HG03442 (cell line): Measurements from ENCODE around the gene CHP1.
A peak's percentile ranks its signal among the peaks of the same experiment; 100 is the strongest.
"Not testable (repeated sequence)": the region's sequence is repeated elsewhere in the genome, so short reads cannot be mapped to it uniquely, and the experiment has no call there.

Experiments used
- ATAC-seq: cut with Tn5 transposase; IDR thresholded peaks from one replicate; pipeline ENCODE4 v1.9.1; 2021; ENCODE audit warnings: mild to moderate bottlenecking, moderate library complexity; ENCODE audit not compliant: unreplicated experiment

Gene CHP1

DNA sequence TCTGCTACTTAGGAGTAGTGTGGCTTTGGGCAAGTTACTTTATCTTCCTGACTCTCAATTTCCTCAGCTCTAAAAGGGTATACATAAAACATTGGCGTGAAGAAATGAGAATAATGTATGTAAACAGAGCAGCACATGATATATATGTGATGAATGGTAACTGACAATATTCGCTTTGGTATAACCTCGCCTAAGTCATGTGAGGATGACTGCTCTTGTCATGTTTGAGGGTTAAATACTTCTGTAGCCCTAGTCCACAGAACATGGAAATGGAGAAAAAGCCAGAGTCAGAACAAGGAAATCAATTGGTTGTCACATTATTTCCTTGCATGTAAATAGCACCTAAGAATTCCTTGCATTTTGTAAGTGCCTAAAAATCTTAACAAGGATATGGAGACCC, 25.0 kb downstream of the CHP1 start:
- no peak for ATAC-seq

DNA sequence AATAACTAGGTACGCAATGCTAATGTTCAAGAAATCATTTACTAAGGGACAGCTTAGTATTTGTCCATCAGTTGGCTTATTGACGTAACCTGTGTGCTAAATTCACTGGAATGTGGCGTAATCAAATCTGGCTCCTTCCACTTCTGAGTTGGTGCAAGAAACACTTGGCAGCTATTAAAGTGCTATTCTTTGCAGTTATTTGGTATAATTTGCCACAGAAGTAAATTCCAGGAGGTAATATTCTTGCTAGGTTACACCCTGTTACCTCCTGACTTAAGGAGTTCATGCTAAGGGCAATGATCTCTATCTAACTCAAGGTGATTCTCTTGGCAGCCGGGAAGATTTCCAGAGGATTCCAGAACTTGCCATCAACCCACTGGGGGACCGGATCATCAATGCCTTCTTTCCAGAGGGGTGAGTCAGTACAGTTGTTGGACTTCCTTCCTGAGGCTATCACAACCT, 25.5 kb downstream of the CHP1 start:
- no peak for ATAC-seq

DNA sequence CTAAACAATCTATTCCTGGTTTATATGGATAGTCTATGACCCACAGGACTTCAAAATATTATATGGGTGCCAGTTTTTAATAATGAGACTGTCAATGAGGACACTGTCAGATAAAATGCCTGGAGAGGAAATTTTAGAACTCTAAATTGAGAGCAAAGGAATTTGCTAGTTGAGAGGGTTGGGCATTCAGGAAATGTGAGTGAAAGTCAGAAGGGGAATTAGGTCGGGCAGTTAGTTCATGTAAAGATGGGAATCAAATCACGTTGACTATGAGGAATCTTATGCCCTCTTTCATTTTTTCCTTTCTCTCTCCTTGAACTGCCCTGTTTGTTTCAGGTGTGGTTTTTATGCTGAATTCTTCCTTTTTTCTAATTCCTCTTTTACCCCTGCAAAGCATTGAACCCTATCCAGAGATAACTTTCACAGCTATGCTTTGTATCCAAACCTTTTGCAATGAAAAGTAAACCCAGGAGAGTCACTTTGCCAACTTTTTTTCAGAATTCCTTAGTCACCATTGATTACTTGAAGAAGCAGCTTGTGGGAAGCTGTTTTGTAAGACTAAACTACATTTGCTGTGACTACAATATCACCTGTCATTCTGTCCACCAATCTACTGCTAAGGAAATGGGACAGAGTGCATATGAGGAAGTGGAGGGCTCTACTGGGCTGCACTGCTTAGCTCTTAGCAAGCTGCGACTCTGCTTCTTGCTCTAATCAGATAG, 27.8 kb downstream of the CHP1 start:
- ATAC-seq = no peak

DNA sequence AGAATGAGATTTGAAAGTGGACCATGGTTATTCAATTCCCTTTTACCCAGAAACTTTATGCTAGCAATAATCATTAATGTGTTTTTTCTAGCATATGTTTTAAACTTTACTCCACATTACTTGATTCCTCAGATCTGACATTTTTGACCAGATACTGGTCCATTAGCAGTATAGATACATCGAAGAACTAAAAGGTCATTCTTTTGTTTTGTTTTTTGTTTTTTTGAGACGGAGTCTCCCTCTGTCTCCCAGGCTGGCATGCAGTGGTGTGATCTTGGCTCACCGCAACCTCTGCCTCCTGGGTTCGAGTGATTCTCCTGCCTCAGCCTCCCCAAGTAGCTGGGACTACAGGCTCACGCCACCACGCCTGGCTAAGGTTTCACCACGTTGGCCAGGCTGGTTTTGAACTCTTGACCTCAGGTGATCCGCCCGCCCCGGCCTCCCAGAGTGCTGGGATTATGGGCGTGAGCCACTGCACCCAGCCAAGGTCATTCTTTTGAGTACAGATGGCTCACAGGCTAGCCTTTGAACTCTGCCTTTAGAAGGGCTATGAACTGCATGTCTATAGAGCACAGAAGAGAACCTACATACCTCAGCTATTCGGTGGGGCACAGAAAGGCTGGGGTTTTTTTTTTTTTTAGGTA, 28.6 kb downstream of the CHP1 start:
- ATAC-seq = no peak

DNA sequence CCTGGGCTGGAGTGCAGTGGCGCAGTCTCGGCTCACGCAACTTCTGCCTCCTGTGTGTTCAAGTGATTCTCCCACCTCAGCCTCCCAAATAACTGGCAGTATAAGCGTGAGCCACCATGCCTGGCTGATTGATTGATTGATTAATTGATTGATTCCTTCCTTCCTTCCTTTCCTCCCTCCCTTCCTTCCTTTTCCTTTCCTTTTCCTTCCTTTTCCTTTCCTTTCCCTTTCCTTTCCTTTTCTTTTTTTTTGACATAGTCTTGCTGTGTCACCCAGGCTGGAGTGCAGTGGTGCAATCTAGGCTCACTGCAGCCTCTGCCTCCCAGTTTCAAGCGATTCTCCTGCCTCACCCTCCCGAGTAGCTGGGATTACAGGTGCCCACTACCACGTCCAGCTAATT, 29.9 kb downstream of the CHP1 start:
- ATAC-seq = not testable (repeated sequence)

DNA sequence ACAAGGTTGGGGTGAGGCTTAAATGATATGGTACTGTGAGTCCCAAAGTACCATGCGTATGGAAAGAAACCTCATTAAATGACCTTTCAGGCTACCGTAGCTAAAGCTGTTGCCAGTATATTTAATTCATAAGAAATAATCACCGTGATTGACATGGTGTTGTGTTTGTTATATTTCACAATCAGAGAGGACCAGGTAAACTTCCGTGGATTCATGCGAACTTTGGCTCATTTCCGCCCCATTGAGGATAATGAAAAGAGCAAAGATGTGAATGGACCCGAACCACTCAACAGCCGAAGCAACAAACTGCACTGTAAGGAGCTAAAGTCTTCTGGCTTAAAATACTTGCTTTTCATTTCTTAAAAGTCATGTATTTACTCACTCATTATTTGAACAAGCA, 31.5 kb downstream of the CHP1 start:
- ATAC-seq = no peak

DNA sequence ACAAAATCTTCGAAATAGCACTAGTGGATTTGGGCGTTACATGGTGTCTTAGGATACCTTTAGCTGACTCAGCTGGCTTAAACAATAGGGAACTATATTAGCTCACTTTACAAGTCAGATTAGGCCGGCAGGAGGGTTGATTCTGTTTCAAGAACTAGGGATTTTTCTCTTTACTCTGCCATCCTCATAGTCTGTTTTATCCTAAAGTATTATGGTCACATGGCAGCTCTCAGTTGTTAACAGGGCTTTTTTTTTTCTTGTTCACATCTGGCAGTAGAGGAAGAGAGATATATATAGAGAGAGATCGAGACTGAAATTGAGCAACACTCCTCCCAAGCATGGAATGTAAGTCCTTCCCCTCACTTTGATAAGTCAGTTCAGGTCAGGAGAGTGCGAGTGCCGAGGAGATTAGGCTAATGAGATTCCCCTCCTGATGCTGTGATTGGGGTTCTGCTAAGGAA, 32.9 kb downstream of the CHP1 start:
- no peak for ATAC-seq

DNA sequence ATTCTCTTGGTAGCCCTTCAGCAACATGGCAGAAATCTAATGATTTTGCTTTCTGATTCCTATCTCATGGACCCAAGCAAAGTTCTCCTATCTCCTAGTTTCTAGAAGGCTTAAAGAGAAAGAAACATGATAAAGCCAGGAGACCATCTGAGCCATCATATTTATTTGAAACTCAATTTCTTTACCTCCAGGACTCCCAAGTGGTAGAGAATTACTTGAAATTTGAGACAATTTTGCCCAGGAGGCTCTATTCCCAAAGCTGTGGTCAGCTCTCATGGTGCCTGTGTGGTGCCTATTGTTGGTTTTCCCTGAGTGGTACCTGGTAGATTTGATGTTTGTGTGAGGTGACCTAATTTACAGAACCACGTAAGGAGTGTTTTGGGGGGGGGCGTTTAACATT, 38.8 kb downstream of the CHP1 start:
- ATAC-seq = no peak

DNA sequence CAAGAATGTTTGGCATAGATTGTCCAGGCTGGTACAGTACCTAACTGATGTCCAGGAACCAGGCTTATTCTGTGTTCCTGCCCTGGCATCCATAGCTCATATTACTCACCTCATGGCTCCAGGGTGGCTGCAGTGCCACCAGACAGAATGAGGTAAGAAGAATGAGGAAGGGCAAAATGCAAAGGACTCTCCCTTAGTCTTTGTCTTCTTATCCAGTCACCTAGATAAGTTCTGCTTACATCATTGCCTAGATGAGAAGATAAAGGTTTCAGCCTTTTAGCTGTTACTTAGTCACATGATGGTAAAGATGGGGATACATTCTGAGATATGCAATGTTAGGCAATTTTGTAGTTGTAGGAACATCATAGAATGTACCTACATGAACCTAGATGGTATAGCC, 45.8 kb downstream of the CHP1 start:
- ATAC-seq = no peak

DNA sequence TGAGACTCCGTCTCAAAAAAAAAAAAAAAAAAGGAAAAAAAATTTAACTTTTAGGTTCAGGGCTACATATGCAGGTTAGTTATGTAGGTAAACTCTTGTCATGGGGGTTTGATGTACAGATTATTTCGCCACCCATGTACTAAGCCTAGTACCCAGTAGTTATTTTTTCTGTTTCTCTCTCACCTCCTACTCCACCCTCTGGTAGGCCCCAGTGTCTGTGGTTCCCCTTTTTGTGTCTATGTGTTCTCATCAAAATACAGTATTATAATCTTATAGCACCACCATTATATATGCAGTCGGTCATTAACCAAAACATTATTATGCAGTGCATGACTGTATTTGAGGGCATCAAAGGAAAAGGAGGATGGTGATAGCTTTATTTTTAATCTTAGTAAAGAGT, 47.3 kb downstream of the CHP1 start:
- no peak for ATAC-seq

DNA sequence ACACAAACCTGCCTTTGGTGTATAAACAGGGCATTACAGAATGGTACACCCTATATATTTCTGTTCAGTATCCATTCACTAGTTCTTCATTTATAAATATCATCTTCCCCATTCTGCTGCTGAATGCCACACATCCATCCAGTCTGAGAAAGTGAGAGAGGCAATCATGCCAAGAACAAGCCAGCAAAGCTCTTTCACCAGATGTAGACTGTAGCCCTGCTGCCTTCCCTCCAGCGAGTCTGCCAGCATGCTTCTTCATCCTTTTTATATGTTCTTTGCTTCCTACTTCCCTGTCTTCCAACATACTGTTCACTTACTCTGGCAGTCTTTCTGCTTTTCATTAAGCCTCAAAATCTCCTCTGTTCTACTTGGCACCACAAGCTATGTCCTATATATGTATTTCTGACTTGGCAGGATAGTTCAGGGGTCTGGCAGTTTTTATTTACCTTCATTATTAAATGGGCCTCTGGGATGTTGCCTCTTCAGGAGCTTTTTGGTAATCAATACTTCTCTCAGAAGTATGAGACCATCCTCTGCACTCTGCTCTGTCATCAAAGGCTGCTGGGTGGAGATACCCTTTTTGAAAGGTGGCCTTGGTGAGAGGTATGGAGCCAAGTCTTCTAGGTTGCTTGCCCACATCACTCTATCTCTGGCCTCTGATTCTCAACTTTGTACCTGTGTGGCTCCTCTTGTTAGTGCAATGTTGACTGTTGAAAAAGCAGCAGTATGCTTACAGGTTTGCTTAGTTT, 48.6 kb downstream of the CHP1 start:
- ATAC-seq = no peak

DNA sequence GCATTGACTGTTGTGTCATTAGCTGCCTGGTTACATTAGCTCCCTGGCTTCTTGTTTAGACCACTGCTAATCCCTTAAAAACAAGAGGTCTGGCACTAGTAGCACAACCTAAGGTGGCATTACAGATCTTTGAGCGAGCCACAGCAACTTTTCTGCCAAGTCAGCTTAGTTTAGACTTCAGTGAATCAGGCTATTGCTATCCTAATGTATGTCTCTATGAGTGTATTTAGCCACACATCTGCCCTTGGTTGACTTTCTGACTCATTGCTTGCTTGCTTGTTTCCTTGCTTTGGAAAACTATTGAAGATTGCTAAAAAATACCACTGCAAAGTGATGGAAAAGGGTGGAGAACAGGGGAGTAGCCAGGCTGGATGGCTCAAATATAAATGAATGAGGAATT, 50.2 kb downstream of the CHP1 start:
- ATAC-seq = no peak

DNA sequence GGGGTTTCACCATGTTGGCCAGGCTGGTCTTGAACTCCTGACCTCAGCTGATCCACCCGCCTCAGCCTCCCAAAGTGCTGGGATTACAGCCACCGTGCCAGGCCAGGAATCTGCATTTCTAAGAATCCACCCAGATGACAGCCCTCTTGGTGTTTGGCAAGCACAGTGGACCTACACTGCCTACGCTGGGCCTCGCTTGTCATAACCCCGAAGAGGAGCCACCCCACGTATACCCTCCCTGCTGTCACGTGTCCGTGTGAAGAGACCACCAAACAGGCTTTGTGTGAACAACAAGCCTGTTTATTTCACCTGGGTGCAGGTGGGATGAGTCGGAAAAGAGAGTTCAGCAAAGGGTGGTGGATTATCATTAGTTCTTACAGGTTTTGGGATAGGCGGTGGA, 51.4 kb downstream of the CHP1 start:
- ATAC-seq = not testable (repeated sequence)

DNA sequence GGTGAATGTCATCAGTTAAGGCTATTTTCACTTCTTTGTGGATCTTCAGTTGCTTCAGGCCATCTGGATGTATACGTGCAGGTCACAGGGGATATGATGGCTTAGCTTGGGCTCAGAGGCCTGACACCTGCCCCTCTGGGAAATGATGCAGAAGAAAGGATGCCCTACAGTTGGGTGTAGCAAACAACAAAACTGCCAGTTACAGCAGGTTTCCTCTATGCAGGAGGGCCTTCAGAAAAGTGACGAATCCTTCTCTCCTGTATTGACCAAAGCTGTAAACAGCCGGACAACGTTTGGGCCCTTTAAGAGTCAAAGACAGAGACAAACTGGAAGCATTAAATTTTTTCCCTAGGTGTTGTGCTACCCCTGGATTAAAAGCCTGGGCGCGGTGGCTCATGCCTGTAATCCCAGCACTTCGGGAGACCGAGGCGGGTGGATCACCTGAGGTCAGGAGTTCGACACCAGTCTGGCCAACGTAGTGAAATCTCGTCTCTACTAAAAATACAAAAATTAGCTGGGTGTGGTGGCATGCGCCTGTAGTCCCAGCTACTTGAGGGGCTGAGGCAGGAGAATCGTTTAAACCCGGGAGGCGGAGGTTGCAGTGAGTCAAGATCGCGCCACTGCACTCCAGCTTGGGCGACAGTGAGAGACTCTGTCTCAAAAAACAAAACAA, 52.0 kb downstream of the CHP1 start:
- ATAC-seq = not testable (repeated sequence)

DNA sequence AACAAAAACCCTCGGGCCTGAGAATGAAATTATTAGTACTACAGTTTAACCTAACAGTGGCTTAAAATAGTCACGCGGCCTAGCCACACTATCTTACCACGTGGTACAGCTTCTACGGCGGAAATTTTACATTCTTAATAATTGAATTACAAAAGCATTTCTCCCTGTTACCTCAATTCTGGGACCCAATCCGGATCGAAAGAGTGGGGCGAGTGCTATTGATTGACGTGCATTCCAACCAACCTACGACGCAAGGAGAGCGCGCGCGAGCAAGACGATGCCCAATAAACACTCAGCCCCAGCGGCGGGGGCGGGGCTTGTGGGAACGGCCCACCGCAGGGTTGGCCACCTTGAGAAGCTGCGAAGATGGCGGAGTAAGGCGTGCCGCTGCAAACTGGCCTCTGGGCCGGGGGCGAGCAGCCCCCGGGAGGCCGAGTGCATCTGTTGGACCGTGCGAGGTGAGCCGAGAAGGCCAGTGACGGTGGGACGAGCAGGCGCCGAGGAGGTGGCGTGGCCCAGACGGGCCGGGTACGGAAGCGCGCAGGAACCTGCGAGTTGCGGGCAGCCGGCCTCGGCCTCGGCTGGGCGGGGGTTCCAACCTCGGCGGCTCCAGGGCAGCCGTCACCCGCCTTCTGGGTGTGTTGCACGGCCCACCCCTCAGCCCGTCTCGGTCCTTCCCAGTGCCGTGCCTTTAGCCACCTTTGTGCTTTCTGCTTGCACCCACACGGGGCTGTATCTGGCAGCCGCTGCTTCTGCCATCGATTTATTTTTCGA, 52.8 kb downstream of the CHP1 start:
- peak; percentile 95 for ATAC-seq

DNA sequence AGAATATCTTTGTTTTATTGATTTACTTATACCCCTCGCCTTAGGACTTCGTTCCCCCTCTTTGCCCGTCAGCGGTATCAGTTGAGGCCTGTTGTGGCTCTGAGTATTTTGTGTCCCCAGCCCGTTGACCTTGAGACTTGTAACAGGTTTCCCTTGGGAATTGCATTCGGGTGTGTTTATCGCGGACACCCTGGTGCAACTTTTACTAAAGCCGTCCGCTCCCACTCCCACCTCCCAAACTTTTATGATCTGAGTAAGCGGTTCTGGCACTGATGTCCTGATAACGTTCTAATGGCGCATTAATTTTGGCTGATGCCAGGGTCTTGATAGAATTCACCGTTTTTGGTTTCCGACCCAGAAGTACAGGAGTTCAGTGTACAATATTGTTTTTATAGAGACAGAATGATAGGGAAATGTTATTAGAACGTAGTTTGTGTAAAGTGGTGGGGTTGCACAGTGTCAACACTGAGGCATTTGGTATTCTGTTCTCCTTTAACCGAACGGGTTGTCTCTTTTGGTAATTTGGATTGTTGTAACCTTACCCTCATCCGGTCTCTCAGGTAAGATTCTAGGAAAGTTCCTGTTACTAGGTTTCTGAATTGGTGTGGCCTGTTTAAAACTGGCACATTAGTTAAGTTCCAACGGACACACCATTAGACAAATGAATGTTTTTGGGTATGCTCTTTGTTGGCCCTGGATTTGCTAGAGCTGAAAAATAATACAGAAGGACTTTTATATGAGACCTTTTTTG, 53.5 kb downstream of the CHP1 start:
- ATAC-seq = no peak

DNA sequence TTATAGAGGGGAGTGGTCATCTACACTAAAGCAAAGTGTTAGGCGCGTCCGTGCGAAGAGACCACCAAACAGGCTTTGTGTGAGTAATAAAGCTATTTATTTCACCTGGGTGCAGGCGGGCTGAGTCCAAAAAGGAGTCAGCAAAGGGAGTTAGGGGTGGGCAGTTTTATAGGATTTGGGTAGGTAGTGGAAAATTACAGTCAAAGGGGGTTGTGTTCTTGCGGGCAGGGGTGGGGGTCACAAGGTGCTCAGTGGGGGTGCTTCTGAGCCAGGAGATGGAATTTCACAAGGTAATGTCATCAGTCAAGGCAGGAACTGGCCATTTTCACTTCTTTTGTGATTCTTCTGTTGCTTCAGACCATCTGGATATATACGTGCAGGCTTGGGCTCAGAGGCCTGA, 54.2 kb downstream of the CHP1 start:
- ATAC-seq = no peak

DNA sequence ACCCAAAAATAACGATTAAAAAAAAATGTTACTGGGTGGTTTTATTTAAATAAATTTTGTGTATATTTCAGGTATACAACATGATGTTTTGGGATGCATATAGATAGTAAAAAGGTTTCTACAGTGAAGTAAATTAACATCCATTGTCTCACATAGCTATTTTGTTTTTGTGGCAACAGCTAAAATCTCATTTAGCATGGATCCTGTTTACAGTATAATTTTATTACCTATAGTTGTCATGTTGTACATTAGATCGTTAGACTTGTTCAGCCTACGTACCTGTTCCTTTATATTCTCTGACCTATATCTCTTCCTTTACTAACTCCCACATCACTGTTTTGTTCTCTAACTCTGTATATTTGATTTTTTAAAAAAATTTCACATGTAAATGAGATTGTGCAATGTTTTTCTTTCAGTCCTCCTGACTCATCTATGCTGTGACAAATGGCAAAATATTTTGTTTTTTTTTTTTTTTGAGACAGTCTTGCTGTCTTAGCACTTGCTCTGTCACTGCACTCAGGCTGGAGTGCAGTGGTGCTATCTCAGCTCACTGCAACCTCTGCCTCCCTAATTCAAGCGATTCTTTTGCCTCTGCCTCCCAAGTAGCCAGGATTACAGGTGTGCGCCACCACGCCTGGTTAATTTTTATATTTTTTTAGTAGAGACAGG, 55.7 kb downstream of the CHP1 start:
- ATAC-seq = no peak

DNA sequence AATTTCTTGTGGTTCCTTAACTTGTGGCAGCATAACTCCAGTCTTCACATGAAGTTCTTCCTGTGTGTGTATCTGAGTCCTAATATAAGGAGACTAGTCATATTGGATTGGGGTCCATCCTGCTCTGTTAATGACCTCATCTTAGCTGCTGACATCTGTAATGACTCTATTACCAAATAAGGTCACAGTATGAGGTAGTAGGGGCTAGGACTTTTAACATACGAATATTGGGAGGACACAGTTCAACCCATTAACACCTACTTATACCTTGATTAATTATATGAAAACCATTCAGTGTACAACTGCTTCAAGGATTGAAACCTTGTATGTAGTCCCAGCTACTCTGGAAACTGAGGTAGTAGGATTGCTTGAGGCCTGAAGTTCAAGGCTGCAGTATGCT, 57.4 kb downstream of the CHP1 start:
- ATAC-seq = no peak
